ENCODE data around the gene RNF150.

- no peak for TF ChIP-seq CTCF (IDR thresholded peaks at IDR 0.05)
- no peak for TF ChIP-seq POLR2A (IDR thresholded peaks at IDR 0.05)
These were observed 87.4 kb downstream of the RNF150 start for GRCh38 chr4:141045848-141046247.

Data from adrenal gland (tissue), 5 donors.